HEK293 (cell line): ENCODE results near the gene EIF4G3.

Source experiments
- CTCF ChIP-seq: fragments of 450-650 bp; formaldehyde crosslinking; IDR thresholded peaks from 2 replicates; pipeline ENCODE4 v1.5.1; 2016; ENCODE audit warnings: missing biosample characterization, missing genetic modification characterization
- HOXA7 ChIP-seq: sonication (generic); formaldehyde crosslinking; IDR thresholded peaks from 2 replicates; pipeline ENCODE4 v1.8.1; 2022; ENCODE audit warnings: missing genetic modification reagents, borderline replicate concordance
- HOXD13 ChIP-seq: sonication (generic); formaldehyde crosslinking; IDR thresholded peaks from 2 replicates; pipeline ENCODE4 v1.8.0; 2022; ENCODE audit warnings: missing genetic modification reagents, borderline replicate concordance
- ZBTB1 ChIP-seq: fragments of 450-650 bp; formaldehyde crosslinking; IDR thresholded peaks from 2 replicates; pipeline ENCODE4 v1.5.1; 2016; ENCODE audit warnings: missing biosample characterization, missing genetic modification characterization
- ZNF10 ChIP-seq: fragments of 450-650 bp; formaldehyde crosslinking; IDR thresholded peaks from 2 replicates; pipeline ENCODE4 v1.5.1; 2017; ENCODE audit warnings: missing biosample characterization, missing genetic modification characterization
- ZNF174 ChIP-seq: fragments of 450-650 bp; formaldehyde crosslinking; IDR thresholded peaks from 2 replicates; pipeline ENCODE4 v1.5.0; 2017; ENCODE audit warnings: missing biosample characterization, mild to moderate bottlenecking, missing genetic modification characterization
- ZNF280C ChIP-seq: fragments of 450-650 bp; formaldehyde crosslinking; IDR thresholded peaks from 2 replicates; pipeline ENCODE4 v1.5.1; 2016; ENCODE audit warnings: missing biosample characterization, missing genetic modification characterization
- ZNF488 ChIP-seq: fragments of 450-650 bp; formaldehyde crosslinking; IDR thresholded peaks from 2 replicates; pipeline ENCODE4 v1.5.1; 2016; ENCODE audit warnings: missing biosample characterization, missing genetic modification characterization
- ZNF501 ChIP-seq: fragments of 450-650 bp; formaldehyde crosslinking; IDR thresholded peaks from 2 replicates; pipeline ENCODE4 v1.5.1; 2016; ENCODE audit warnings: missing biosample characterization, missing genetic modification characterization
- ZNF558 ChIP-seq: fragments of 450-650 bp; formaldehyde crosslinking; IDR thresholded peaks from 2 replicates; pipeline ENCODE4 v1.5.1; 2016; ENCODE audit warnings: missing biosample characterization, missing genetic modification characterization
- ZNF626 ChIP-seq: fragments of 450-650 bp; sonication (Bioruptor Pico); formaldehyde crosslinking; IDR thresholded peaks from 2 replicates; pipeline ENCODE4 v1.5.1; 2018; ENCODE audit warnings: missing biosample characterization, missing genetic modification characterization, inconsistent platforms
- ZNF658 ChIP-seq: fragments of 450-650 bp; formaldehyde crosslinking; IDR thresholded peaks from 2 replicates; pipeline ENCODE4; 2016; ENCODE audit warnings: missing biosample characterization, missing genetic modification characterization
- ZNF670 ChIP-seq: fragments of 450-650 bp; formaldehyde crosslinking; IDR thresholded peaks from 2 replicates; pipeline ENCODE4 v1.5.1; 2016; ENCODE audit warnings: missing biosample characterization, missing genetic modification characterization, low read depth

- TF ChIP-seq ZNF658 (tag by site-specific recombination) (no peak), CTCF (no peak), ZNF10 (no peak), ZNF626 (tag by site-specific recombination) (no peak), HOXD13 (no peak), HOXA7 (CRISPR knock-in tag) (no peak), ZNF280C (tag by site-specific recombination) (no peak), ZNF174 (no peak), ZNF670 (tag by site-specific recombination) (no peak), ZNF501 (no peak), ZNF558 (no peak), ZNF488 (no peak), ZBTB1 (tag by site-specific recombination) (no peak)
These were observed 130.6 kb downstream of the EIF4G3 start for GRCh38 chr1:21046132-21046531.
